ENCODE measurements around the gene CD226.

CD226 gene

DNA sequence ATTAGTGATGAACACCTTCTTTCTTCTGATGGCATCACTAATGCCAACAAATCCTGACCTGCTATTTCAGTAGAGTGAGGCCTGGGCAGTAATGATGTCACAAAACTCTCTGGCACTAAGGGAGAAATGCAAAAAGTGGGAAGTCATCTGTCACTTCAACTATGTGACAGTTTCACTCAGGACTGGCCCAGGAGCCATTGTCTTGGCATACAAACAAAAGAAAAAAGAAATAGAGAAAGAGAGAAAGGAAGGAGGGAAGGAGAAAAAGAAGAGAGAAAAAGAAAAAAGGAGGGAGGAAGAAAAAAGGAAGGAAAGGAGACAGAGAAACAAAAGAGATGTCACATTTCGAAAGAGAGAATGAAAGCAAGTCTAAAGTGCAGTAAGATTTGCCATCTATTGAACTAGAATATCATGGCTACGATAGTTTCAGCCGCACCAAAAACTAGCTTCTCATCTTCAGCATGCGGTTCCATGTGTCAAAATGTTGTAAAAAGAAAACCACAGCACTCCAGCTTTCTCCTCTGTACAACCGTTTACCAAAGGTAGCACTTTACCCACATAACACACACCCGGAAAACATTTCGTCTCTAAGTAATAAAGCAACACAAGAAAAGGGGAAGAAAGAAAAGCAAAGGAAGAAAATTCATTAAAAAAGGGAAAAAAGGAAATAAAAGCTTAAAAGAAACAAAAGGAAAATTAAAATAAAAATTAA is 50.1 kb downstream of the CD226 start:
- Histone ChIP-seq H3K4me1 (ENCODE audit: insufficient read depth, low read length) (no peaks in the 10 kb centered on the region), H3K27ac (ENCODE audit: low read depth, low read length) (no peak overlapping the region), H3K4me3 (ENCODE audit: low read depth in 1 of 2, low read length in 2 of 2) (no peak overlapping the region), H3K9ac (ENCODE audit: low read length) (no peak overlapping the region), H3K9me3 (ENCODE audit: low read length) (no peaks in the 10 kb centered on the region), H3K36me3 (ENCODE audit: insufficient read depth, low read length) (no peaks in the 10 kb centered on the region), H3K27me3 (ENCODE audit: control insufficient read depth in 1 of 2, insufficient read depth in 2 of 2, low read length in 2 of 2) (no peaks in the 10 kb centered on the region)

DNA sequence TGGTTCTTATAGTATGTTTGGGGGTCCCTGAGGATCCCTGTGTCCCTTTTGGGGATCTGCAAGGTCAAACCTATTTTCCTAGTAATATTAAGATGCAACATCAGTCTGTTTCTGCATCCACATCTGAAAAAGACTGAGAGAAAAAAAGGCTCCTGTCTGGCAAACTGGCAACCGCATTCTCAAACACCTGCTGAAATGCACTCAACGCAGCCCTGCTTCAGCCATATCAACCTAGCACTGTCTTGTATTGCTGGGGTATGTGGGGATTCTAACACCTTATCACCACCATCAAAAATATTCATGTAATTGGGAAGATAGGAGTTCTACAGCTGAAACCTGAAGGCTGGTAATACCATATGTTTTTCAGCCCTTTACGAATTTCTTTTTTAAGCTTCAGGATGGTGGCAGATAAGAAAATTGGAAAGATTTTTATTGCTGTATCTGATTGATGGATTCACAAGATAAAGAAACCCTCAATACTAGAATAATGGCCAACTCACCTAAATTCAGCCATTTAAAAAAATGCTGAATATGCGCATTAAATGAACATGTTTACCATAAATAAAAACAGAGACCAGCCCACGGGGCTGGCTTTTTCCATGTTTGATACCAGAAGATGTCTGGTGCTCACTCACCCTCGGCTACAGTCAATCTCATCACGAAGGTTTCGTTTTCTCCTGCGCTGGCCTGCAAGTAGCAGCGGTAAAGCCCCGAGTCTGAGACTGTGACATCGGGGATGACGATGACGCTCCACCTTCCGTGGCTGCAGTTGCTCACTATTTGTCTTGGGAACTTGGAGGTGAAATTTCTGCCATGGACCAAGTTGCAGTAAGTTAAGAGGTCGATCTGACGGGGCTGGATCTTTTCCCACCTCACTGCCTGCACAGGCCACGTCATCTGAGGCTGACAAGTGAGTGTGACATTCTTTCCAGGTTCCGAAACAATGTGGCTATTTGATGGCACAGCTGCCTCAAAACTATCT is 52.3 kb downstream of the CD226 start:
- no peaks in the 10 kb centered on the region for H3K36me3 ChIP-seq (ENCODE audit: insufficient read depth, low read length)
- H3K9ac ChIP-seq (ENCODE audit: low read length) = no peak overlapping the region
- no peaks in the 10 kb centered on the region for H3K9me3 ChIP-seq (ENCODE audit: low read length)
- no peak overlapping the region for H3K27ac ChIP-seq (ENCODE audit: low read depth, low read length)
- H3K27me3 ChIP-seq (ENCODE audit: control insufficient read depth in 1 of 2, insufficient read depth in 2 of 2, low read length in 2 of 2) = no peaks in the 10 kb centered on the region
- H3K4me1 ChIP-seq (ENCODE audit: insufficient read depth, low read length) = no peaks in the 10 kb centered on the region
- no peak overlapping the region for H3K4me3 ChIP-seq (ENCODE audit: low read depth in 1 of 2, low read length in 2 of 2)

DNA sequence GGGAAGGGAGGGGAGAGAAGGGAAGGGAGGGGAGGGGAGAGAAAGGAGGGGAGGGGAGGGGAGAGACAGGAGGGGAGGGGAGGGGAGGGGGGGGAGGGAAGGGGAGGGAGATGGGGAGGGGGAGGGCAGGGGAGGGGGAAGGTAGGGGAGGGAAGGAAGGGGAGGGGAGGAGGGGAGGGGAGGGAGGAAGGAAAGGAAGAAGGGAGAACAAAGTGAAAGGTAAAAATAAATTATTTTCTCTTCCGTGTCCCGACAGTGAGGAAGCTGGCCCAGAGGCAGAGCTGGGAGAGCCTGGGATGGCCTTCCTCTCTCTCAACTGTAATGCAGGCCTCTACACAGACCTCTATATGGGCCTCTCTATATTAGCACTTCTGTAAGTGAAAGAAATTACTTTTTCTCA is 53.2 kb downstream of the CD226 start:
- Histone ChIP-seq H3K27me3 (ENCODE audit: control insufficient read depth in 1 of 2, insufficient read depth in 2 of 2, low read length in 2 of 2) (no peaks in the 10 kb centered on the region), H3K27ac (ENCODE audit: low read depth, low read length) (no peak overlapping the region), H3K36me3 (ENCODE audit: insufficient read depth, low read length) (no peaks in the 10 kb centered on the region), H3K4me3 (ENCODE audit: low read depth in 1 of 2, low read length in 2 of 2) (no peak overlapping the region), H3K9me3 (ENCODE audit: low read length) (no peaks in the 10 kb centered on the region), H3K9ac (ENCODE audit: low read length) (no peak overlapping the region), H3K4me1 (ENCODE audit: insufficient read depth, low read length) (no peaks in the 10 kb centered on the region)

DNA sequence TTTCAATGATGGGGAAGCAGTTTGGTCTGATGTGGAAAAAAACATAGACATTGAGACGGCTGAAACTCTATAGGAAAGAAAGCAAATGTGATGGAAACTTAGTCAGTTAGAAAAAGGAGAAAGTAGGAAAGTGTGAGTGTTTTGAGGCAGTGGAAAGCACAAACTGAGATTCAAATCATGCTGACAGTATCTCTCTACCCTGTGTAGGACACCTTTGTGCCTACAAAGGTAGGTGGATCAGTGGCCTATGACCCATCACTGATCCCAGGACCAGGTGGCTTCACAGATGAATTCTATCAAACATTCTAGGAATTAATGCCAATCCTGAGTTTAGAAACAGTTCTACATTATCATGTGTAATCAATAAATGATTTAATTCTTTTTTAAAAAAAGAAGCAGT is 57.1 kb downstream of the CD226 start:
- Histone ChIP-seq H3K4me1 (ENCODE audit: insufficient read depth, low read length) (no peaks in the 10 kb centered on the region), H3K36me3 (ENCODE audit: insufficient read depth, low read length) (no peaks in the 10 kb centered on the region), H3K27me3 (ENCODE audit: control insufficient read depth in 1 of 2, insufficient read depth in 2 of 2, low read length in 2 of 2) (no peaks in the 10 kb centered on the region), H3K9ac (ENCODE audit: low read length) (no peak overlapping the region), H3K4me3 (ENCODE audit: low read depth in 1 of 2, low read length in 2 of 2) (no peak overlapping the region), H3K27ac (ENCODE audit: low read depth, low read length) (no peak overlapping the region), H3K9me3 (ENCODE audit: low read length) (no peaks in the 10 kb centered on the region)

DNA sequence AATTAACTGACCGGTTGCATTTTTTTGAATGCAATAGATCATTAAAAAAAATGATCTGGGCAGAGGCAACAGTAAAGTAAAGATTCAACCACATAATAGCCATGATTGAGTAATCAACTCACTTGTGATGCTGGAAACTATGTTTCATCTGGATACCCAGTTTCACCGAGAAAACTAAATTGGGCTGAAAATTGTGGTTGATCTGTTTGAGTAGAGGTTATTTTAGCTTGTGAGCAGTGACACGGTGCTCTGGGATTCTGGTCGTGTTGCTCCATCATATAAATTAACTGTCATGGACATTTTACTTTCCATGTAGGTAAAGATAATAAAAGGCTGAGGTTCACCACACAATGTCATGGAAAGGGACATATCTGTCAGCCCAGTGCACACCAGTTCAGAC is 58.7 kb downstream of the CD226 start:
- Histone ChIP-seq H3K27ac (ENCODE audit: low read depth, low read length) (no peak overlapping the region), H3K9ac (ENCODE audit: low read length) (no peak overlapping the region)

DNA sequence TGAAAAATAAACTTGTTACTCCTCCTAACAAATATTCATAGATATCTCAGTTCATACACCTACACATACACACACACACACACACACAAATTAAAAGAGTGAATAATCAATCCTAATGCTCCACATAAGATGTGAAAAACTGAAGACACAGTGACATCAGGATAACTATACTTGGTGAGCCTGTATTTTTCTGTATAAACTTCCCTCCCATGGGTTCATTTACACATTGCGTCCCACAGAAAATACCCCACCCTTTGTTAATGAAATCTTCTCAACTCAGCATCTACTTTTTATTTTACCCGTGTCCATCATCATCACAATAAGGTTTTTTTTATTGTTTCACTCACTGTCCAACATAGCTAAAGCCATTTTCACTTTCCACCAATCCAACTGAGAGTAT is 60.4 kb downstream of the CD226 start:
- no peak overlapping the region for H3K27ac ChIP-seq (ENCODE audit: low read depth, low read length)
- H3K4me1 ChIP-seq (ENCODE audit: insufficient read depth, low read length) = peaks cover 24% of the 10 kb centered on the region
- no peak overlapping the region for H3K4me3 ChIP-seq (ENCODE audit: low read depth in 1 of 2, low read length in 2 of 2)
- H3K27me3 ChIP-seq (ENCODE audit: control insufficient read depth in 1 of 2, insufficient read depth in 2 of 2, low read length in 2 of 2) = no peaks in the 10 kb centered on the region
- no peaks in the 10 kb centered on the region for H3K36me3 ChIP-seq (ENCODE audit: insufficient read depth, low read length)
- H3K9me3 ChIP-seq (ENCODE audit: low read length) = no peaks in the 10 kb centered on the region
- no peak overlapping the region for H3K9ac ChIP-seq (ENCODE audit: low read length)

More for the DNA sequence above, 58.7 kb downstream of the CD226 start:
- Histone ChIP-seq H3K4me1 (ENCODE audit: insufficient read depth, low read length) (peaks cover 8% of the 10 kb centered on the region), H3K36me3 (ENCODE audit: insufficient read depth, low read length) (no peaks in the 10 kb centered on the region), H3K27me3 (ENCODE audit: control insufficient read depth in 1 of 2, insufficient read depth in 2 of 2, low read length in 2 of 2) (no peaks in the 10 kb centered on the region), H3K4me3 (ENCODE audit: low read depth in 1 of 2, low read length in 2 of 2) (no peak overlapping the region), H3K9me3 (ENCODE audit: low read length) (no peaks in the 10 kb centered on the region)

DNA sequence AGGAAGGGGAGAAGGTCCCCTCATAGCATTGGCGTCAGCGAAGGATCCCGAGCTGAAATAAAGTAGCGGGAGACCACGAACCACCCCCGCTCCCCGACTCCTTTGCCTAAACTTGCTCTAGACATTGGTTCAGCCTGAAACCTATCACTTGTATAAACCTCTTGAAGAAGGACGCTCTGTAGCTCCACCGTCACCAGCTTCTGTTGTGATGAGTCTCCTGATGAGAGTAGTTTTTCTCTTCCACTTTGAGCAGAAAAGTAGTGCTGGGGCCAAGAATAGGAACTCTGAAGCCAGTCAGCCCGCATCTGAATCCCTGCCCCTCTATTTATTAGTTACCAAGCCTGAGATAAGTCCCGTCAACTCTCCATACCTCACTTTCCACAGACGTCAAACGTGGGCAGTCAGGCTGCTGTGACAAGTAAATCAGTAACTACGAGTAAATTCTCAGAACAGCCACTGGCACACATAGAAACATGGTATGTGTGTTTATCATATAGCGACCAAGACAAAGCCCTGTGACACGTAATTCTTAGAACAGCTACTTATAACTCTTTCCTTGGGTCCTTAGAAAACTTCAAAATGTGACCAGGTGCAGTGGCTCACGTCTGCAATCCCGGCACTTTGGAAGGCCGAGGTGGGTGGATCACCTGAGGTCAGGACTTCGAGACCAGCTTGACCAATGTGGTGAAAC is 61.7 kb downstream of the CD226 start:
- H3K4me1 ChIP-seq (ENCODE audit: insufficient read depth, low read length) = peaks cover 33% of the 10 kb centered on the region
- H3K27ac ChIP-seq (ENCODE audit: low read depth, low read length) = no peak overlapping the region
- H3K4me3 ChIP-seq (ENCODE audit: low read depth in 1 of 2, low read length in 2 of 2) = no peak overlapping the region
- H3K9me3 ChIP-seq (ENCODE audit: low read length) = no peaks in the 10 kb centered on the region
- H3K27me3 ChIP-seq (ENCODE audit: control insufficient read depth in 1 of 2, insufficient read depth in 2 of 2, low read length in 2 of 2) = no peaks in the 10 kb centered on the region
- H3K36me3 ChIP-seq (ENCODE audit: insufficient read depth, low read length) = no peaks in the 10 kb centered on the region
- H3K9ac ChIP-seq (ENCODE audit: low read length) = no peak overlapping the region

DNA sequence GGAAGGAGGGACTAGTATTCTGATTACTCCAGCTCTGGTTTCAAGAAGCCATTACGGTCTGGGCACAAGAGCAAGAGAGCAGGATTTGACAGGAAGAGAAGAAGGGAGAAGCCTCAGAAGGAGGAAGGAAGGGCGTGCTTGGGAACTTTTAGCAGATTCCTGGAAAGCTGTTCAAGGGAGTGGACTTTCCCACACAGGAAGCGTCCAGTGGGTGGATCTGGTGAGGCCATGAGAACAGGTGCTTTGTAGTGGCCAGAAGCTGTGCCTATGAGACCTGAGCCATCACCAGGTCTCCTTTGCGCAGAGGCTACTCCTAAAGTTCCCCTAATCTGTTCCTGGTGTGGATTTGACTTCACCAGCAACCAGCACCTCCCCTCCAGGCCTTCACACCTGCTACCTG is 62.3 kb downstream of the CD226 start:
- H3K9ac ChIP-seq (ENCODE audit: low read length) = no peak overlapping the region
- H3K9me3 ChIP-seq (ENCODE audit: low read length) = no peaks in the 10 kb centered on the region
- no peaks in the 10 kb centered on the region for H3K36me3 ChIP-seq (ENCODE audit: insufficient read depth, low read length)
- H3K27me3 ChIP-seq (ENCODE audit: control insufficient read depth in 1 of 2, insufficient read depth in 2 of 2, low read length in 2 of 2) = no peaks in the 10 kb centered on the region
- peaks cover 33% of the 10 kb centered on the region for H3K4me1 ChIP-seq (ENCODE audit: insufficient read depth, low read length)
- no peak overlapping the region for H3K27ac ChIP-seq (ENCODE audit: low read depth, low read length)
- no peak overlapping the region for H3K4me3 ChIP-seq (ENCODE audit: low read depth in 1 of 2, low read length in 2 of 2)

DNA sequence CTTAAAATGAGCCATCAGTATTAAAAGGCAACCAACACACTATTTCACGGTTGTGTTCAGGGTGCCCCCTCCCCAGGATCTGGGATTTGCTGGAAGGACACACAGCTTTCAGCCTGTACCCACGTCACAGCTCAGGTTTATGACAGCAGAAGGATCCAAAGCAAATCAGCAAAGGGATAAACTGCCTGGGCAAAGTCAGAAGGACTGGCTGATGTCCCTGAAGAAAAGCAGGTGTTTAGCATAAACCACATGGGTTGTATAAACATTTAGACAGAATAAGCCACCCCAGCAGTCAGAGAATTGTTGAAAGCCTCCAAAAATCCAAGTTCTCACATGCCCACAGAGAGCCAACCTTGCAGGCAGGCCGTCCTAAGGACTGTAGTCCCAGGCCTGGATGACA is 63.9 kb downstream of the CD226 start:
- peak overlapping the region; percentile 51 for H3K27ac ChIP-seq (ENCODE audit: low read depth, low read length)

DNA sequence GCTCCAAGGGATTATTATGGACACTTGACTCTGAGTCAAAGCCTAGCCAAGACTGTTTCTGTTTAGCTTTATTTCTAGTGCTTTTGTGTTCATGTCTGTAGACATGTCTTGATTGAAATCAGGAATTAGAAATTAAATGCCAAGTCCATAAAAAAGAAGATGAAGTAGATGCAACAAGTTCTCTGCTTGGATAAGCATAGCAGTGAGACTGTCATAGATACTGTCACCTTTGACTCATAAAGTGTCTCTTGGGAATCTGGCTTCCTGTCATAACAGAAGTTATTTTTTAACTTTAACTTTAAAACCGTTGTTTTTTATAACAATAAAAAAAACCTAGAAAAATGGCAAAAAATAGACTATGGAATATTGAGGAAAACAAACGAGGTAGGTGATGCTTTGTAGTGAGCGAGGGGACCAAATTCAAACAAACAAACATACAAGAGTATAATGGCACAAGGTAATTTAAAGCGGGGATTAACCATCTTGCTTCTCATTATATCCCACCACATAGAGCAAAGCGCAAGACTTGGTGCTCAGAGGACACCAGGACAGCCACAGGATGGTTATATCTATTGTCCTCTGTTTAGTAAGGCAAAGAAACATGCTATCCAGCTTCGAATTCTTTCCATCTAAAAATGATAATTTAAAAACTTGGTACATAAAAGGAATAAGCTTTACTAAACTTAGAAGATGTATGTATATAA is 64.6 kb downstream of the CD226 start:
- H3K4me1 ChIP-seq (ENCODE audit: insufficient read depth, low read length) = peaks cover 33% of the 10 kb centered on the region
- no peaks in the 10 kb centered on the region for H3K36me3 ChIP-seq (ENCODE audit: insufficient read depth, low read length)
- no peaks in the 10 kb centered on the region for H3K27me3 ChIP-seq (ENCODE audit: control insufficient read depth in 1 of 2, insufficient read depth in 2 of 2, low read length in 2 of 2)
- no peak overlapping the region for H3K27ac ChIP-seq (ENCODE audit: low read depth, low read length)
- H3K9ac ChIP-seq (ENCODE audit: low read length) = no peak overlapping the region
- no peaks in the 10 kb centered on the region for H3K9me3 ChIP-seq (ENCODE audit: low read length)
- no peak overlapping the region for H3K4me3 ChIP-seq (ENCODE audit: low read depth in 1 of 2, low read length in 2 of 2)

More for the DNA sequence above, 63.9 kb downstream of the CD226 start:
- no peaks in the 10 kb centered on the region for H3K36me3 ChIP-seq (ENCODE audit: insufficient read depth, low read length)
- H3K27me3 ChIP-seq (ENCODE audit: control insufficient read depth in 1 of 2, insufficient read depth in 2 of 2, low read length in 2 of 2) = no peaks in the 10 kb centered on the region
- H3K4me1 ChIP-seq (ENCODE audit: insufficient read depth, low read length) = peaks cover 33% of the 10 kb centered on the region
- no peak overlapping the region for H3K9ac ChIP-seq (ENCODE audit: low read length)
- H3K9me3 ChIP-seq (ENCODE audit: low read length) = no peaks in the 10 kb centered on the region
- H3K4me3 ChIP-seq (ENCODE audit: low read depth in 1 of 2, low read length in 2 of 2) = no peak overlapping the region

DNA sequence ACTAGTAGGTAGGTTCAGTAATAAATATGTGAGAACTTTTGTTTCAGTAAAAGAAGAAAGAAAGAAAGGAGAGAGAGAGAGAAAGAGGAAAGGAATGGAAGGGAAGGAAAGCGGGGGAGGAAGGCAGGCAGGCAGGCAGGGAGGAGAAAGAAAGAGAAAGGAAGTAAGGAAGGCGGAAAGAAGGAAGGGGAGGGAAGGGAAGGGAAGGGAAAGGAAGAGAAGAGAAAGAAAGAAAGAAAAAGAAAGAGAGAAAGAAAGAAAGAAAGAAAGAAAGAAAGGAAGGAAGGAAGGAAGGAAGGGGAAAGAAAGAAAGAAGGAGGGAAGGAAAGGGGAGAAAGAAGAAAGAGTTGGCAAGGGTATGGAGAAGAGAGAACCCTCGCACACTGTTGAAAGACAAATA is 67.6 kb downstream of the CD226 start:
- Histone ChIP-seq H3K9ac (ENCODE audit: low read length) (no peak overlapping the region), H3K36me3 (ENCODE audit: insufficient read depth, low read length) (no peaks in the 10 kb centered on the region), H3K4me1 (ENCODE audit: insufficient read depth, low read length) (peaks cover 33% of the 10 kb centered on the region), H3K27me3 (ENCODE audit: control insufficient read depth in 1 of 2, insufficient read depth in 2 of 2, low read length in 2 of 2) (no peaks in the 10 kb centered on the region), H3K9me3 (ENCODE audit: low read length) (no peaks in the 10 kb centered on the region), H3K27ac (ENCODE audit: low read depth, low read length) (no peak overlapping the region), H3K4me3 (ENCODE audit: low read depth in 1 of 2, low read length in 2 of 2) (no peak overlapping the region)
